ENCODE data around the gene MAN1A1.

GRCh38 chr6:119234941-119235340 is 114.6 kb downstream of the MAN1A1 start:
- no peak for TF ChIP-seq EZH2 (IDR thresholded peaks at IDR 0.05; ENCODE audit: low read length, unreplicated experiment)
- TF ChIP-seq, protein P1, sequence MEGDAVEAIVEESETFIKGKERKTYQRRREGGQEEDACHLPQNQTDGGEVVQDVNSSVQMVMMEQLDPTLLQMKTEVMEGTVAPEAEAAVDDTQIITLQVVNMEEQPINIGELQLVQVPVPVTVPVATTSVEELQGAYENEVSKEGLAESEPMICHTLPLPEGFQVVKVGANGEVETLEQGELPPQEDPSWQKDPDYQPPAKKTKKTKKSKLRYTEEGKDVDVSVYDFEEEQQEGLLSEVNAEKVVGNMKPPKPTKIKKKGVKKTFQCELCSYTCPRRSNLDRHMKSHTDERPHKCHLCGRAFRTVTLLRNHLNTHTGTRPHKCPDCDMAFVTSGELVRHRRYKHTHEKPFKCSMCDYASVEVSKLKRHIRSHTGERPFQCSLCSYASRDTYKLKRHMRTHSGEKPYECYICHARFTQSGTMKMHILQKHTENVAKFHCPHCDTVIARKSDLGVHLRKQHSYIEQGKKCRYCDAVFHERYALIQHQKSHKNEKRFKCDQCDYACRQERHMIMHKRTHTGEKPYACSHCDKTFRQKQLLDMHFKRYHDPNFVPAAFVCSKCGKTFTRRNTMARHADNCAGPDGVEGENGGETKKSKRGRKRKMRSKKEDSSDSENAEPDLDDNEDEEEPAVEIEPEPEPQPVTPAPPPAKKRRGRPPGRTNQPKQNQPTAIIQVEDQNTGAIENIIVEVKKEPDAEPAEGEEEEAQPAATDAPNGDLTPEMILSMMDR (conservative IDR thresholded peaks at IDR 0.05; ENCODE audit: low read depth, low read length) = no peak
- TF ChIP-seq EZH2phosphoT487 (IDR thresholded peaks at IDR 0.05; ENCODE audit: borderline replicate concordance, low read length) = no peak

Measured in PC-3 (cell line).